Measurements from ENCODE around the gene TIAM1.

The TIAM1 gene

GRCh38 chr21:31294691-31295090, 49.4 kb downstream of the TIAM1 start:
- DNase-seq (ENCODE audit: low read depth), result no peak
- no peak for TF ChIP-seq CTCF (IDR thresholded peaks at IDR 0.05; ENCODE audit: low read depth, low read length, missing control alignments)
- H3K4me3 ChIP-seq (ENCODE audit: low read depth, low read length), result no peak overlapping the region

- TF ChIP-seq CTCF (IDR thresholded peaks at IDR 0.05; ENCODE audit: low read depth, low read length, missing control alignments), result no peak
- no peak overlapping the region for H3K4me3 ChIP-seq (ENCODE audit: low read depth, low read length)
- no peak for DNase-seq (ENCODE audit: low read depth)
These were observed 50.1 kb downstream of the TIAM1 start for GRCh38 chr21:31293986-31294385.

- TF ChIP-seq CTCF (IDR thresholded peaks at IDR 0.05; ENCODE audit: low read depth, low read length, missing control alignments), result no peak
- no peak for DNase-seq (ENCODE audit: low read depth)
- H3K4me3 ChIP-seq (ENCODE audit: low read depth, low read length), result no peak overlapping the region
These were observed 53.3 kb downstream of the TIAM1 start for GRCh38 chr21:31290765-31291164.

GRCh38 chr21:31289702-31290101, 54.4 kb downstream of the TIAM1 start:
- TF ChIP-seq CTCF (IDR thresholded peaks at IDR 0.05; ENCODE audit: low read depth, low read length, missing control alignments), result no peak
- H3K4me3 ChIP-seq (ENCODE audit: low read depth, low read length), result no peak overlapping the region
- DNase-seq (ENCODE audit: low read depth), result no peak

GRCh38 chr21:31288191-31288590, 55.9 kb downstream of the TIAM1 start:
- no peak overlapping the region for H3K4me3 ChIP-seq (ENCODE audit: low read depth, low read length)
- no peak for TF ChIP-seq CTCF (IDR thresholded peaks at IDR 0.05; ENCODE audit: low read depth, low read length, missing control alignments)
- DNase-seq (ENCODE audit: low read depth), result no peak

- TF ChIP-seq CTCF (IDR thresholded peaks at IDR 0.05; ENCODE audit: low read depth, low read length, missing control alignments), result no peak
- DNase-seq (ENCODE audit: low read depth), result no peak
- H3K4me3 ChIP-seq (ENCODE audit: low read depth, low read length), result no peak overlapping the region
These were observed 56.9 kb downstream of the TIAM1 start for GRCh38 chr21:31287201-31287600.

GRCh38 chr21:31286621-31287020, 57.4 kb downstream of the TIAM1 start:
- TF ChIP-seq CTCF (IDR thresholded peaks at IDR 0.05; ENCODE audit: low read depth, low read length, missing control alignments), result no peak
- no peak overlapping the region for H3K4me3 ChIP-seq (ENCODE audit: low read depth, low read length)
- DNase-seq (ENCODE audit: low read depth), result no peak

Data from GM12864 (cell line).